Muscle layer of duodenum (tissue), 2 donors: Measurements from ENCODE around the gene NUP50.

Source experiments
- H3K27ac ChIP-seq: one replicate; pipeline ENCODE4 v1.7.0; 2013; ENCODE audit warnings: mild to moderate bottlenecking, low read length
- H3K27me3 ChIP-seq: one replicate; pipeline ENCODE4 v1.7.0; 2013; ENCODE audit warnings: low read depth, mild to moderate bottlenecking, control low read depth, low read length
- H3K36me3 ChIP-seq, 2 donors: one replicate each; pipeline ENCODE4 v1.7.0; 2013; ENCODE audit warnings: low read length in 2 of 2, control low read depth in 1 of 2, mild to moderate bottlenecking in 1 of 2; ENCODE audit not compliant: insufficient read depth in 2 of 2, control insufficient read depth in 1 of 2
- H3K4me1 ChIP-seq, 2 donors: one replicate each; pipeline ENCODE4 v1.7.0; 2013; ENCODE audit warnings: low read length in 2 of 2, mild to moderate bottlenecking in 2 of 2, control low read depth in 1 of 2, moderate library complexity in 1 of 2; ENCODE audit not compliant: insufficient read depth in 2 of 2, control insufficient read depth in 1 of 2
- H3K4me3 ChIP-seq, 2 donors: one replicate each; pipeline ENCODE4 v1.7.0; 2013; ENCODE audit warnings: low read length in 2 of 2, low read depth in 1 of 2, mild to moderate bottlenecking in 1 of 2
- H3K9me3 ChIP-seq, 2 donors: one replicate each; pipeline ENCODE4 v1.7.0; 2013; ENCODE audit warnings: low read length in 2 of 2, control low read depth in 1 of 2, mild to moderate bottlenecking in 1 of 2; ENCODE audit not compliant: control insufficient read depth in 1 of 2
- donor health status: healthy.

The NUP50 gene

GRCh38 chr22:45204819-45205218 lies 41.1 kb downstream of the NUP50 start:
- no peak overlapping the region for H3K27ac ChIP-seq
- no peak overlapping the region for H3K4me3 ChIP-seq
- no peaks in the 10 kb centered on the region for H3K9me3 ChIP-seq
- H3K4me1 ChIP-seq: peaks cover 0 to 15% of the 10 kb centered on the region in 2 donors
- H3K36me3 ChIP-seq: peaks cover 5 to 38% of the 10 kb centered on the region in 2 donors
- no peaks in the 10 kb centered on the region for H3K27me3 ChIP-seq

- Histone ChIP-seq H3K4me3 (no peak overlapping the region), H3K36me3 (peaks cover 4 to 36% of the 10 kb centered on the region in 2 donors), H3K27me3 (no peaks in the 10 kb centered on the region), H3K27ac (no peak overlapping the region), H3K4me1 (peaks cover 0 to 15% of the 10 kb centered on the region in 2 donors), H3K9me3 (no peaks in the 10 kb centered on the region)
Observed at GRCh38 chr22:45205276-45205925, 41.7 kb downstream of the NUP50 start.

- Histone ChIP-seq H3K36me3 (peaks cover 0 to 33% of the 10 kb centered on the region in 2 donors), H3K4me1 (peaks cover 0 to 21% of the 10 kb centered on the region in 2 donors), H3K27ac (no peak overlapping the region), H3K4me3 (no peak overlapping the region), H3K9me3 (no peaks in the 10 kb centered on the region), H3K27me3 (no peaks in the 10 kb centered on the region)
Observed at GRCh38 chr22:45206233-45206632, 42.5 kb downstream of the NUP50 start.

GRCh38 chr22:45207533-45207932 lies 43.8 kb downstream of the NUP50 start:
- Histone ChIP-seq H3K4me3 (no peak overlapping the region), H3K36me3 (peaks cover 0 to 26% of the 10 kb centered on the region in 2 donors), H3K9me3 (no peaks in the 10 kb centered on the region), H3K27me3 (no peaks in the 10 kb centered on the region), H3K4me1 (peaks cover 8 to 20% of the 10 kb centered on the region in 2 donors), H3K27ac (no peak overlapping the region)

GRCh38 chr22:45207981-45208664 lies 44.4 kb downstream of the NUP50 start:
- H3K4me3 ChIP-seq: no peak overlapping the region
- H3K27me3 ChIP-seq: no peaks in the 10 kb centered on the region
- H3K27ac ChIP-seq: no peak overlapping the region
- H3K9me3 ChIP-seq: no peaks in the 10 kb centered on the region
- peaks cover 8 to 26% of the 10 kb centered on the region in 2 donors for H3K4me1 ChIP-seq
- H3K36me3 ChIP-seq: peaks cover 0 to 20% of the 10 kb centered on the region in 2 donors

GRCh38 chr22:45208696-45208992 lies 44.9 kb downstream of the NUP50 start:
- Histone ChIP-seq H3K36me3 (peaks cover 0 to 15% of the 10 kb centered on the region in 2 donors), H3K9me3 (no peaks in the 10 kb centered on the region), H3K27me3 (no peaks in the 10 kb centered on the region), H3K27ac (no peak overlapping the region), H3K4me1 (peaks cover 8 to 31% of the 10 kb centered on the region in 2 donors), H3K4me3 (no peak overlapping the region)

GRCh38 chr22:45208993-45209838 lies 45.5 kb downstream of the NUP50 start:
- Histone ChIP-seq H3K9me3 (no peaks in the 10 kb centered on the region), H3K4me1 (peaks cover 8 to 32% of the 10 kb centered on the region in 2 donors), H3K36me3 (peaks cover 0 to 12% of the 10 kb centered on the region in 2 donors), H3K4me3 (no peak overlapping the region), H3K27ac (no peak overlapping the region), H3K27me3 (no peaks in the 10 kb centered on the region)

GRCh38 chr22:45210174-45210573 lies 46.4 kb downstream of the NUP50 start:
- H3K4me1 ChIP-seq: peaks cover 8 to 32% of the 10 kb centered on the region in 2 donors
- H3K27me3 ChIP-seq: no peaks in the 10 kb centered on the region
- H3K27ac ChIP-seq: no peak overlapping the region
- no peaks in the 10 kb centered on the region for H3K9me3 ChIP-seq
- H3K36me3 ChIP-seq: peaks cover 0 to 3% of the 10 kb centered on the region in 2 donors
- no peak overlapping the region for H3K4me3 ChIP-seq

GRCh38 chr22:45210577-45210976 lies 46.9 kb downstream of the NUP50 start:
- no peaks in the 10 kb centered on the region for H3K9me3 ChIP-seq
- no peak overlapping the region for H3K4me3 ChIP-seq
- no peak overlapping the region for H3K27ac ChIP-seq
- H3K27me3 ChIP-seq: no peaks in the 10 kb centered on the region
- peaks cover 8 to 32% of the 10 kb centered on the region in 2 donors for H3K4me1 ChIP-seq
- H3K36me3 ChIP-seq: no peaks in the 10 kb centered on the region

GRCh38 chr22:45210991-45211390 lies 47.3 kb downstream of the NUP50 start:
- peak overlapping the region; percentile 14 for H3K27ac ChIP-seq
- no peaks in the 10 kb centered on the region for H3K9me3 ChIP-seq
- no peak overlapping the region for H3K4me3 ChIP-seq
- no peaks in the 10 kb centered on the region for H3K27me3 ChIP-seq
- H3K4me1 ChIP-seq: peaks cover 8 to 32% of the 10 kb centered on the region in 2 donors
- H3K36me3 ChIP-seq: no peaks in the 10 kb centered on the region

- peak overlapping the region; percentile 14 for H3K27ac ChIP-seq
- no peaks in the 10 kb centered on the region for H3K27me3 ChIP-seq
- peaks cover 9 to 34% of the 10 kb centered on the region in 2 donors for H3K4me1 ChIP-seq
- no peaks in the 10 kb centered on the region for H3K36me3 ChIP-seq
- peak overlapping the region in 1 of 2 donors; percentile 43 for H3K4me3 ChIP-seq
- H3K9me3 ChIP-seq: no peaks in the 10 kb centered on the region
Observed at GRCh38 chr22:45211435-45211834, 47.7 kb downstream of the NUP50 start.
